Calu3 (cell line): ENCODE data around the gene UNKL. TPM values are rescaled to one million over a fixed set of nuclear protein-coding genes. Genes with fewer than 3 reads are reported as not detected.
A peak's percentile ranks its signal among the peaks of the same experiment; 100 is the strongest.

Source experiments
- BruUV-seq: library from RNA; stranded (reverse); fragments of 400-500 nt; replicated peaks from 2 replicates; lab custom pipeline; 2021; lab: Mats Ljungman, UMichigan
- CTCF ChIA-PET: fragments of 300-600 bp; sonication (Branson Sonifier 250); formaldehyde crosslinking; loops from one replicate; lab custom pipeline; 2022; ENCODE audit warnings: antibody characterized with exemption; lab: Charles Lee
- DNase-seq: peaks from one replicate; pipeline ENCODE4 v3.0.0; 2022
- H3K27ac Mint-ChIP-seq: one replicate; pipeline ENCODE4 v1.8.0; 2022; ENCODE audit warnings: mixed read lengths; ENCODE audit not compliant: unreplicated experiment
- H3K27me3 Mint-ChIP-seq: one replicate; pipeline ENCODE4 v1.8.0; 2022; ENCODE audit warnings: mixed read lengths; ENCODE audit not compliant: unreplicated experiment
- H3K36me3 Mint-ChIP-seq: one replicate; pipeline ENCODE4 v1.8.0; 2022; ENCODE audit warnings: mild to moderate bottlenecking, moderate library complexity, mixed read lengths; ENCODE audit not compliant: insufficient read depth, unreplicated experiment
- H3K4me1 Mint-ChIP-seq: one replicate; pipeline ENCODE4 v1.8.0; 2022; ENCODE audit warnings: mild to moderate bottlenecking, low read depth, mixed read lengths; ENCODE audit not compliant: unreplicated experiment
- H3K4me3 Mint-ChIP-seq: one replicate; pipeline ENCODE4 v1.8.0; 2022; ENCODE audit warnings: mild to moderate bottlenecking, low read depth, moderate library complexity, mixed read lengths; ENCODE audit not compliant: unreplicated experiment
- H3K9me3 Mint-ChIP-seq: one replicate; pipeline ENCODE4 v1.8.0; 2022; ENCODE audit warnings: low read depth, mixed read lengths; ENCODE audit not compliant: unreplicated experiment
- CTCF ChIP-seq: fragments of 200-600 bp; IDR thresholded peaks from one replicate; pipeline ENCODE4 v1.8.0; 2022; ENCODE audit warnings: antibody characterized with exemption; ENCODE audit not compliant: unreplicated experiment
- intact Hi-C: fragments of 100-400 bp; cut with micrococcal nuclease; formaldehyde crosslinking; loops from one replicate; pipeline ENCODE4 v1.10.0; 2022; ENCODE audit not compliant: unreplicated experiment
- total RNA-seq: library from RNA; stranded (reverse); gene quantifications from 2 replicates; pipeline ENCODE4 v1.2.3, GENCODE V29; 2022

Gene UNKL
- total RNA-seq, 1 experiment from 2014 or later: 35.5 TPM

GRCh38 chr16:1413684-1414531, 596 bp downstream of the UNKL start:
- no TSS peak for BruUV-seq
- CTCF ChIA-PET: interaction anchor here (0.7 kb wide), 1 partner anchor 68 kb away, joined by 3 read pairs; no protein-coding TSS in a partner anchor

DNA sequence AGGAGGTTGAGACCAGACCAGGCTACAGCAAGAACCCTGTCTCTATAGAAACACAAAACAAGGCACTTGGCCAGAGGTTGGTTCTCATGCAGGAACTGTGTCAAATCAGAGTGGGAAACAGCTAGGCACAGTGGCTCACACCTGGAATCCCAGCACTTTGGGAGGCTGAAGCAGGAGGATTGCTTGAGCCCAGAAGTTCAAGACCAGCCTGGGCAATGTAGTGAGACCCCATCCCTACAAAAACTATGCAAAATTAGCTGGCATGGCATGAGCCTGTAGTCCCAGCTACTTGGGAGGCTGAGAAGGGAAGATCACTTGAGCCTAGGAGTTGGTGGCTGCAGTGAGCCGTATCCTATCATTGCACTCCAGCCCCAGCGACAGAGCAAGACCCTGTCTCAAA, 1.7 kb downstream of the UNKL start:
- Mint-ChIP-seq H3K27me3 (no peaks in the 10 kb centered on the region), H3K36me3 (peaks cover 42% of the 10 kb centered on the region), H3K9me3 (no peaks in the 10 kb centered on the region), H3K4me3 (no peak overlapping the region), H3K27ac (no peak overlapping the region), H3K4me1 (peaks cover 8% of the 10 kb centered on the region)
- CTCF ChIA-PET: interaction anchor here (0.7 kb wide), 1 partner anchor 67 kb away, joined by 3 read pairs; no protein-coding TSS in a partner anchor
- TF ChIP-seq CTCF: no peak
- intact Hi-C loops: no loop called here
- no peak for DNase-seq
- TSS peak; percentile 9 for BruUV-seq

More at GRCh38 chr16:1413684-1414531, 596 bp downstream of the UNKL start:
- H3K36me3 Mint-ChIP-seq: peaks cover 44% of the 10 kb centered on the region
- no peaks in the 10 kb centered on the region for H3K4me1 Mint-ChIP-seq
- peak; percentile 79 for DNase-seq
- no peaks in the 10 kb centered on the region for H3K27me3 Mint-ChIP-seq
- intact Hi-C loops: no loop called here
- no peaks in the 10 kb centered on the region for H3K9me3 Mint-ChIP-seq
- H3K4me3 Mint-ChIP-seq: peak overlapping the region; percentile 70
- peak; percentile 80 for TF ChIP-seq CTCF
- no peak overlapping the region for H3K27ac Mint-ChIP-seq

- H3K4me1 Mint-ChIP-seq: peaks cover 9% of the 10 kb centered on the region
- no peaks in the 10 kb centered on the region for H3K9me3 Mint-ChIP-seq
- no peaks in the 10 kb centered on the region for H3K27me3 Mint-ChIP-seq
- CTCF ChIA-PET: interaction anchor here (0.5 to 1.0 kb wide), 4 partner anchors 11 to 28 kb away, joined by 3 to 5 read pairs (median 4); partner anchors contain the start of gene UQCC4
- H3K4me3 Mint-ChIP-seq: peak overlapping the region; percentile 99
- peaks cover 19% of the 10 kb centered on the region for H3K36me3 Mint-ChIP-seq
- intact Hi-C loops: no loop called here
- peak overlapping the region; percentile 84 for H3K27ac Mint-ChIP-seq
- BruUV-seq: no TSS peak
- TF ChIP-seq CTCF: no peak
- DNase-seq: peak; percentile 98
Observed at GRCh38 chr16:1408171-1408837, 6.2 kb downstream of the UNKL start.

DNA sequence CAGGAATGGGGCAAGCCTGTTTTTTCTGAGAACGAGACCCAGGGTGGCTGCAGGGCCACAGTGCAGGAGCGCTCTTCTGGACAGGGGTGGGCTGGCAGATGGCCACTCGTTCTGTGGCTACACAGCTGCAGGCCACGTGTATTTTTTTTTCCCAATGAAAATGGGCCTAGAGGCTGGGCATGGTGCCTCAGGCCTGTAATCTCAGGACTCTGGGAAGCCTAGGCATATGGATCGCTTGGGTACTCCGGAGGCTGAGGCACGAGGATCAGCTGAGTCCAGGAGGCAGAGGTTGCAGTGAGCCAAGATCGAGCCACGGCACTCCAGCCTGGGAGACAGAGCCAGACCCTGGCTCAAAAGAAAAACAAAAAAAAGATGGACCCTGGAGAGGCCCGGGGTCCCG, 6.8 kb downstream of the UNKL start:
- Mint-ChIP-seq H3K36me3 (peaks cover 19% of the 10 kb centered on the region), H3K27ac (peak overlapping the region; percentile 84), H3K4me3 (peak overlapping the region; percentile 99), H3K4me1 (peaks cover 9% of the 10 kb centered on the region), H3K27me3 (no peaks in the 10 kb centered on the region), H3K9me3 (no peaks in the 10 kb centered on the region)
- DNase-seq: no peak
- TF ChIP-seq CTCF: no peak
- CTCF ChIA-PET: interaction anchor here (0.7 to 1.0 kb wide), 3 partner anchors 13 to 28 kb away, joined by 3 to 5 read pairs (median 4); partner anchors contain the start of gene UQCC4
- intact Hi-C loops: no loop called here
- no TSS peak for BruUV-seq
